WTC11 (cell line): ENCODE data around the gene P2RX4.

Source experiments
- CBFB ChIP-seq: sonication (generic); formaldehyde crosslinking; IDR thresholded peaks from 2 replicates; pipeline ENCODE4 v1.8.1; 2022; ENCODE audit warnings: mild to moderate bottlenecking, low read depth, missing genetic modification reagents
- CREB1 ChIP-seq: sonication (generic); formaldehyde crosslinking; IDR thresholded peaks from 2 replicates; pipeline ENCODE4 v1.8.0; 2023; ENCODE audit warnings: mild to moderate bottlenecking, missing genetic modification reagents
- CTCF ChIP-seq: fragments of 200-600 bp; IDR thresholded peaks from 2 replicates; pipeline ENCODE4 v1.8.0; 2022; ENCODE audit warnings: antibody characterized with exemption
- ELF4 ChIP-seq: sonication (generic); formaldehyde crosslinking; IDR thresholded peaks from 2 replicates; pipeline ENCODE4 v1.8.1; 2022; ENCODE audit warnings: low read depth, mild to moderate bottlenecking, moderate library complexity, missing genetic modification reagents
- ETV6 ChIP-seq: sonication (generic); formaldehyde crosslinking; IDR thresholded peaks from 2 replicates; pipeline ENCODE4 v1.8.1; 2022; ENCODE audit warnings: mild to moderate bottlenecking, missing genetic modification reagents
- FOXP1 ChIP-seq: sonication (generic); formaldehyde crosslinking; IDR thresholded peaks from 2 replicates; pipeline ENCODE4 v1.8.0; 2022; ENCODE audit warnings: missing genetic modification reagents, mild to moderate bottlenecking, moderate library complexity, borderline replicate concordance
- FOXP4 ChIP-seq: sonication (generic); formaldehyde crosslinking; IDR thresholded peaks from 2 replicates; pipeline ENCODE4 v1.8.0; 2022; ENCODE audit warnings: mild to moderate bottlenecking, missing genetic modification reagents
- MAX ChIP-seq: sonication (generic); formaldehyde crosslinking; IDR thresholded peaks from 2 replicates; pipeline ENCODE4 v1.8.0; 2022; ENCODE audit warnings: mild to moderate bottlenecking, missing genetic modification reagents
- RELA ChIP-seq: sonication (generic); formaldehyde crosslinking; IDR thresholded peaks from 2 replicates; pipeline ENCODE4 v1.8.1; 2022; ENCODE audit warnings: missing genetic modification reagents, mild to moderate bottlenecking, borderline replicate concordance
- SP1 ChIP-seq: sonication (generic); formaldehyde crosslinking; conservative IDR thresholded peaks from 2 replicates; pipeline ENCODE4 v1.8.1; 2022; ENCODE audit warnings: missing genetic modification reagents
- ZBTB21 ChIP-seq: sonication (generic); formaldehyde crosslinking; IDR thresholded peaks from 2 replicates; pipeline ENCODE4 v1.8.1; 2023; ENCODE audit warnings: mild to moderate bottlenecking, missing genetic modification reagents, borderline replicate concordance
- ZNF396 ChIP-seq: fragments of 250-450 bp; sonication (Bioruptor Pico); IDR thresholded peaks from 2 replicates; pipeline ENCODE4 v1.8.0; 2021; ENCODE audit warnings: mild to moderate bottlenecking, moderate library complexity, borderline replicate concordance

- no peak for TF ChIP-seq CTCF
- TF ChIP-seq RELA (CRISPR knock-in tag), result no peak
- no peak for TF ChIP-seq MAX (CRISPR knock-in tag)
- TF ChIP-seq CREB1, result no peak
- TF ChIP-seq ELF4 (CRISPR knock-in tag), result no peak
- TF ChIP-seq ZNF396, result no peak
- no peak for TF ChIP-seq SP1 (CRISPR knock-in tag)
- TF ChIP-seq CBFB (CRISPR knock-in tag), result no peak
- no peak for TF ChIP-seq FOXP1 (CRISPR knock-in tag)
- no peak for TF ChIP-seq ZBTB21 (CRISPR knock-in tag)
- TF ChIP-seq ETV6 (CRISPR knock-in tag), result no peak
- no peak for TF ChIP-seq FOXP4 (CRISPR knock-in tag)
Measured at GRCh38 chr12:121252712-121253345, 42.9 kb downstream of the P2RX4 start.
